ENCODE data around the gene COMMD2. TPM values are rescaled to one million over a fixed set of nuclear protein-coding genes. Genes with fewer than 3 reads are reported as not detected.

COMMD2 gene
- total and polyA plus RNA-seq, 8 donors = 1.4 to 50.4 (median 14.9) TPM

- H3K27me3 ChIP-seq = no peaks in the 10 kb centered on the region
- no peak for TF ChIP-seq CTCF (IDR thresholded peaks at IDR 0.05)
- TF ChIP-seq EP300 (IDR thresholded peaks at IDR 0.05) = no peak
- no peak for TF ChIP-seq POLR2AphosphoS5 (IDR thresholded peaks at IDR 0.05)
- no peak for TF ChIP-seq POLR2A (IDR thresholded peaks at IDR 0.05)
- peaks cover 0 to 28% (median 24%) of the 10 kb centered on the region in 4 donors for H3K36me3 ChIP-seq
- H3K4me3 ChIP-seq = no peak overlapping the region
- peak overlapping the region in 1 of 5 donors; percentile 18 for H3K27ac ChIP-seq
- intact Hi-C loops (cut with DNase I; ENCODE audit: low total_unique reads) = no loop called here
- peak in 1 of 2 donors; percentile 29 for DNase-seq
- 18 to 38% (median 22%) methylated on average over 2 of the region's 2 CpGs for WGBS, 5 donors
- no peaks in the 10 kb centered on the region for H3K9me3 ChIP-seq
- H3K4me1 ChIP-seq = peaks cover 0 to 12% (median 5%) of the 10 kb centered on the region in 4 donors
Observed at GRCh38 chr3:149736175-149736952, 15.9 kb downstream of the COMMD2 start.

GRCh38 chr3:149732234-149732633 lies 20.1 kb downstream of the COMMD2 start:
- peaks cover 0 to 6% (median 0%) of the 10 kb centered on the region in 4 donors for H3K4me1 ChIP-seq
- no peak overlapping the region for H3K4me3 ChIP-seq
- H3K36me3 ChIP-seq = no peaks in the 10 kb centered on the region
- no peaks in the 10 kb centered on the region for H3K9me3 ChIP-seq
- 90 to 96% (median 92%) methylated on average over 3 of the region's 3 CpGs for WGBS, 5 donors
- intact Hi-C loops (cut with DNase I; ENCODE audit: low total_unique reads) = no loop called here
- no peak overlapping the region for H3K27ac ChIP-seq
- no peaks in the 10 kb centered on the region for H3K27me3 ChIP-seq
- no peak for DNase-seq
- TF ChIP-seq POLR2AphosphoS5 (IDR thresholded peaks at IDR 0.05) (no peak), EP300 (IDR thresholded peaks at IDR 0.05) (no peak), CTCF (IDR thresholded peaks at IDR 0.05) (no peak), POLR2A (IDR thresholded peaks at IDR 0.05) (no peak)

GRCh38 chr3:149727656-149728055 lies 24.6 kb downstream of the COMMD2 start:
- no peak overlapping the region for H3K4me3 ChIP-seq
- no peaks in the 10 kb centered on the region for H3K27me3 ChIP-seq
- intact Hi-C loops (cut with DNase I; ENCODE audit: low total_unique reads) = no loop called here
- TF ChIP-seq POLR2A (IDR thresholded peaks at IDR 0.05) = no peak
- TF ChIP-seq POLR2AphosphoS5 (IDR thresholded peaks at IDR 0.05) = no peak
- no peak for TF ChIP-seq EP300 (IDR thresholded peaks at IDR 0.05)
- TF ChIP-seq CTCF (IDR thresholded peaks at IDR 0.05) = no peak
- no peaks in the 10 kb centered on the region for H3K9me3 ChIP-seq
- H3K36me3 ChIP-seq = no peaks in the 10 kb centered on the region
- no peak for DNase-seq
- WGBS, 5 donors = 86 to 92% (median 88%) methylated on average over 2 of the region's 2 CpGs
- no peak overlapping the region for H3K27ac ChIP-seq
- no peaks in the 10 kb centered on the region for H3K4me1 ChIP-seq

GRCh38 chr3:149726716-149727407 lies 25.4 kb downstream of the COMMD2 start:
- WGBS, 5 donors = 84 to 91% (median 88%) methylated on average over 2 of the region's 2 CpGs
- no peak for TF ChIP-seq EP300 (IDR thresholded peaks at IDR 0.05)
- no peak for TF ChIP-seq POLR2AphosphoS5 (IDR thresholded peaks at IDR 0.05)
- TF ChIP-seq CTCF (IDR thresholded peaks at IDR 0.05) = no peak
- no peak for TF ChIP-seq POLR2A (IDR thresholded peaks at IDR 0.05)
- intact Hi-C loops (cut with DNase I; ENCODE audit: low total_unique reads) = no loop called here
- H3K4me3 ChIP-seq = no peak overlapping the region
- H3K4me1 ChIP-seq = no peaks in the 10 kb centered on the region
- H3K27me3 ChIP-seq = no peaks in the 10 kb centered on the region
- no peaks in the 10 kb centered on the region for H3K36me3 ChIP-seq
- no peak overlapping the region for H3K27ac ChIP-seq
- DNase-seq = no peak
- H3K9me3 ChIP-seq = no peaks in the 10 kb centered on the region
